A549 (cell line): ENCODE measurements around the gene CALM3.

Source experiments
- CHD4 ChIP-seq: fragments of 200-600 bp; sonication (generic); IDR thresholded peaks from 2 replicates; pipeline ENCODE4 v1.6.1; 2016; ENCODE audit warnings: antibody characterized with exemption, mild to moderate bottlenecking, borderline replicate concordance
- CTCF ChIP-seq: fragments of >200 bp; sonication (Bioruptor Twin); formaldehyde crosslinking; IDR thresholded peaks from 3 replicates; pipeline ENCODE4 v1.5.1; 2016
- E2F6 ChIP-seq: IDR thresholded peaks from 2 replicates; pipeline ENCODE4 v1.6.1; 2012; ENCODE audit warnings: low read depth, borderline replicate concordance
- MAX ChIP-seq: IDR thresholded peaks from 2 replicates; pipeline ENCODE4 v1.6.1; 2012
- MAZ ChIP-seq: fragments of 150-350 bp; IDR thresholded peaks from 2 replicates; pipeline ENCODE4 v1.6.1; 2014; ENCODE audit warnings: antibody characterized with exemption, low read depth, low read length, borderline replicate concordance
- POLR2A ChIP-seq: IDR thresholded peaks from 2 replicates; pipeline ENCODE4 v1.6.1; 2012; ENCODE audit warnings: mild to moderate bottlenecking, low read length
- RAD21 ChIP-seq, 2 experiments: fragments of >200 bp in 1 of 2; sonication (Bioruptor Twin) in 1 of 2; formaldehyde crosslinking in 1 of 2; IDR thresholded peaks in 1 of 2; conservative IDR thresholded peaks in 1 of 2; 2 replicates in 1 of 2; 3 replicates in 1 of 2; pipeline ENCODE4 v1.6.1; 2012 to 2018; ENCODE audit warnings: inconsistent platforms in 1 of 2

DNA sequence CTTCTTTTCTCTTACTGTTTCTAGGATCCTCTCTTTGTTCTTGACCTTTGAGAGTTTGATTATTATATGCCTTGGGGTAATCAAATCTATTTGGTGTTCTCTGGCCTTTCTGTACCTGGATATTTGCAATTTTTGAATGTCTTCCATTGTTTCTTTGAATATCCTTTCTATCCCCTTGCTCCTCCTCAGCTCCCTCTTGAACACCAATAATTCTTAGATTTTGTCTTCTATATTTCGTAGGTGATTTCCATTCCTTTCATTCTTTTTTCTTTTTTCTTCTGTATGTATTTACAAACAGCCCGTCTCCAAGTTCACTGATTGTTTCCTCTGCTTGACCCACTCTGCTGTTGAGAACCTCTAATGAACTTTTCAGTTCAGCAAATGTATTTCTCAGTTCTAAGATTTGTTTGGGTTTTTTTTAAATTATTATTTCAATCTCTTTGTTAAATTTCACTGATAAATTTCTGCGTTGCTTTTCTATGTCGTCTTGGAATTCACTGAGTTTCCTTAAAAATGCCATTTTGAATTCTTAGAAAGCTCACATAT lies 2.7 kb upstream of the CALM3 start:
- TF ChIP-seq RAD21 (conservative IDR thresholded peaks at IDR 0.05 in 1 of 2, IDR thresholded peaks at IDR 0.05 in 1 of 2) = no peak
- TF ChIP-seq MAZ = no peak
- TF ChIP-seq CTCF = no peak
- no peak for TF ChIP-seq CHD4
- no peak for TF ChIP-seq MAX
- TF ChIP-seq POLR2A = no peak
- no peak for TF ChIP-seq E2F6
